ENCODE data around the gene TMEM72.

DNA sequence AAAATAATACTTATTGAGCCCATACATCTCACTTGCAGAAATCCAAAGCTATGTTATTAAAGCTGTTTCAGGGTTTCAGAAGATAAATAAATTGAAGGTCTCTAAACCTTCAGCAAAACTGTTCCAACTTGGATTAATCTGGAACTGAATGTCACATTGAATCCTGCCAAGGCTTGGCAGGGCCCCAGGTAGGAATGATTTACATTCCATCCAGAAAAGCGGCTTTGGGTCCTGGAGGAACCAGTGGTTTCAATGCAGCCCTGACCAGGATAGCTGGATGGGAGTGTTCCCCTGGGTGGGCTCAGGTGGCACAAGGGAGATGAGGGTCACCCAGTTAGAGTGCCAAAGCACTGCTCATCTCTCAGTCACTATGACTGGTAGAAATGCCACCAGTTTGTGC lies 37.0 kb upstream of the TMEM72 start:
- no peak for TF ChIP-seq CTCF (conservative IDR thresholded peaks at IDR 0.05)
- no peak for TF ChIP-seq EZH2 (IDR thresholded peaks at IDR 0.05; ENCODE audit: low read depth)
